GM12801 (cell line): ENCODE measurements around the gene ADRM1.

Experiments used
- CTCF ChIP-seq: IDR thresholded peaks from one replicate; pipeline ENCODE4 v1.5.1; 2011; ENCODE audit warnings: control low read depth; ENCODE audit not compliant: insufficient read length; ENCODE audit errors: extremely low read depth

ADRM1 gene

GRCh38 chr20:62350098-62350628, 47.4 kb downstream of the ADRM1 start:
- TF ChIP-seq CTCF = no peak

- no peak for TF ChIP-seq CTCF
Measured at GRCh38 chr20:62350629-62351422, 48.0 kb downstream of the ADRM1 start.

- no peak for TF ChIP-seq CTCF
Measured at GRCh38 chr20:62351469-62352401, 48.9 kb downstream of the ADRM1 start.

- no peak for TF ChIP-seq CTCF
Measured at GRCh38 chr20:62352402-62353288, 49.8 kb downstream of the ADRM1 start.

GRCh38 chr20:62353289-62354030, 50.7 kb downstream of the ADRM1 start:
- TF ChIP-seq CTCF = no peak

- no peak for TF ChIP-seq CTCF
Measured at GRCh38 chr20:62354031-62354808, 51.4 kb downstream of the ADRM1 start.
